Fibroblast of gingiva (primary cell): ENCODE results near the gene PIWIL4.

ENCODE experiments used
- DNase-seq: peaks from one replicate; pipeline ENCODE4 v3.0.0-alpha.2; 2011; ENCODE audit warnings: low read depth

Gene PIWIL4

DNA sequence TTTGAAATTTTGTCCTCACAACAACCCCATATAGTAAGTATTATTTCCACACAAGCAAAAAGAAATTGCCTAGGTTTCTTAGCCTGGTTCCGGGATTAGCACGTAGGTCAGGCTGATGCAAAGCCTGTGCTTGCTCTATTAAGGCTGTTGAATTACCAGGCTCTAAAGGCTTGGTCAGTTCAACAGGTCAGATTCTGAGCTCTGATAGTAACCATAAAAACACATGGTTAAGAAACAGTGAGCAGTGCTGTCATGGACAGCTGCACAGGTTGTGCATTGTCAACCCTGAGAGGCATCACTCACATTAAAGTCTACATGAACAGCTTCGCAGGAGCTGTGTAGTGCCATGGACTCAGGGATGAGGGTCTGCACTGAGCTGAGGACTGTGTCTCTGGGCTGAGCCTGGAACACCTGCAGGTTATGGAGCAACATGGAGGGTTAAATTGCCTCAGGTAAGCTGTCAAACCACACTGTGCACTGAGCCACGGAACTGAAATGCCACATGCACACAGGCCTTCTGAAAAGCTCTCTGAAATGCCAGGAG is 98.0 kb downstream of the PIWIL4 start:
- no peak for DNase-seq

DNA sequence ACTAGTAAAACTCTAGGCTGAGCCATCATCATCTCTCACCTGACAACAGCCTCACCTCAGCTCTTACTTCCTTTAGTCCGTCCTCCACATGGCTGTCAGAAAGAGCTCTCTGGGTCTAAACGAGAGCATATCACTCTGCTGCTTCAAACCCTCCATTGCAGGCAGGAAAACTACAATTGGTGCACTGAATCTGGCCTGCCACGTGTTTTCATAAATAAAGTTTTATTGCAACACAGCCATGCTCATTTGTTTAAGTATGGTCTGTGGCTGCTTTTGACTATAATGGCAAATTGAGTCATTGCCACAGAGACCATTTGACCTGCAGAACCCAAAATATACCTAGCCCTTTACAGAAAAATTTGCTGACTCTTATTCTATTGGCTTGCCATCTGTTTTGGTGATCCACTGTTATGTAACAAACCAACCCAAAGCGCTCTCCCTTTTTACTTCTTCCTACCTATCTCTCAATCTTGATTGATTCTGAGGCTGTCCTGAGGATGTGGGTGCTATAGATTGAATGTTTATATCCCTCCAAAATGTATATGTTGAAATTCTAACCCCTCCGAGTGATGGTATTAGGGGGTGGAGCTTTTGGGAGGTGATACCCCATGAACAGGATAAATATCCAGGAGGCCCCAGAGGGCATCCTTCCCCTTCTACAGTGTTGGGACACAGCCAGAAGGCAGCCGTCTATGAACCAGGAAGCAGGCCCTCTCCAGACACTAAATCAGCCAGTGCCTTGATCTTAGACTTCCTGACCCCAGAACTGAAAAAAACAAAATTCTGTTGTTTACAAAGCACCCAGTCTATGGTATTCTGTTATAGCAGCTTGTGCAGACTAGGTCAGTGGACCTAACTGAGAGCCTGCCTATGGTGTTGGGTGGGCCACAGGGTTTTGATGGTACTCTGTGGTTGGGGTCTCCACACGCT is 99.9 kb downstream of the PIWIL4 start:
- DNase-seq: no peak

DNA sequence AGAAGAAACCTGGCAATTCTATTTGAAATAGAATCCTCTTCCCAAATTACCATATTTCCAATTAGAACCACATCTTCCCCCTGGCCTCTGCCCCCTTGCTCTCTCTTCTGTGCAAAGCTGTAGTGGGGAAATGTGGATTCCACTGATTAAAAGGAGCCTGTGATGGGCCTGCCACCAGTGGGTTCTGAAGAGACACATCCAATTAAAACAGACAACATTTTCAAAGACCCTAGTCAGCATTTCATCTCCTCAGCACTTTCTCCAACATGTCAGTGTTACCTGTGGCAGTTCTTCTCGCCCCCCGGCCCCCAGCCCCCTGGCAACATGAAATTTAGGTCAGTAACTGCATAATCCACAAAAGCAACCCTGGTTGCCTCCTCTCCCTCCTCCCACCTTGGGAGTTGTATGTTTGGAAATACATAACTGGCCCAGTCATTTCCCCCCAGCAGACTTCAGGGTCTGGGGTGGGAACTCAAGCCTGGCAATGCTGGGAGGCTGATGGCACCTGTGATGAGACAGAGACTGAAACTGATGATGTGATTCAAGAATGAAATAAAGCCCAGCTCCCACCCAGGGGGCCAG is 101.1 kb downstream of the PIWIL4 start:
- DNase-seq: no peak

DNA sequence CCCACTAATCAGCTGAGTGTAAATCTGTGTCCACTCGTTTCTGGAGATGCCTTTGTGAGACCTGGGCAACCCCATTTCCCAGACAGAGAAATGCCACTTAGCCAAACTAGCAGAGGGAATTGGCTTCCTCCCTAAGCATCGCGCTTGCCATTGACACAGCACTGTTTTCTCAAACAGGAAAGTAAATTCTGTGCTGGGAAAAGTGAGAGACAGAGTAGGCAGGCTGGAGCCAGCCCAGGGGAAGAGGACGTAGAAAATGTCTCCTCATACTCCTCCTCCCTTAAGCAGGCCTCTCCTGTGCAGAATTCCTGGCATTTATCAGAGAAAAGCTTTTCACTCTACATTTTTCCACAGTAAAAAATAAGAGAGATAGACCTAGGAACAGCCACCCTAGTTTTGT is 101.9 kb downstream of the PIWIL4 start:
- DNase-seq: no peak
